ENCODE results near the gene USP32. TPM values are rescaled to one million over a fixed set of nuclear protein-coding genes. Genes with fewer than 3 reads are reported as not detected.

Gene USP32
- polyA plus RNA-seq, 3 donors: 10.1 to 26.6 (median 16.6) TPM

DNA sequence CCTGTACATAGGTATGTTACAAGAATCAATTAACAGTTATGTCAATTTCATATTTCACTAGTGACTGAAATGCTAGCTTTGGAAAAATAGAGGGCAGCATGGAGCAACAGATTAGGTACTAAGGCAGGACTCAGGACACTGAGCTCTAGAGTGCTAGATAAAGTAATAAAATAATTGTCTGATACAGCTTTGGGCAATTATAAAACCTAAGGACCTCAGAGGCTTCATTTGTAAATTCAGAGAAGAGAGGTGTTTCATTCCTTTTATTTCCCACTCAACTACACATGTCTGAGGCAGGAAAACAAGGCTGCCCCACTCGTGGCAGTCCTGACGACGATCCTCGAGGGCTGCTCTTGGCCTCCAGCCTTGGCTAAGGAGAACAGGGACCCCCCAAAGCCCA lies 160.7 kb downstream of the USP32 start:
- Histone ChIP-seq H4K20me1 (ENCODE audit: insufficient read depth, low read length) (peaks cover 2% of the 10 kb centered on the region), H3K36me3 (replicated peaks in 1 of 2; ENCODE audit: control insufficient read depth in 1 of 2, insufficient read depth in 2 of 2, low read length in 2 of 2) (peaks cover 31 to 86% of the 10 kb centered on the region in 2 donors), H3K4me2 (replicated peaks; ENCODE audit: extremely low read depth, low read length, poor library complexity, severe bottlenecking) (no peak overlapping the region), H3K9me3 (replicated peaks in 1 of 2; ENCODE audit: control insufficient read depth in 1 of 2, insufficient read depth in 1 of 2, low read length in 2 of 2) (no peaks in the 10 kb centered on the region), H3K27ac (ENCODE audit: low read depth in 1 of 2, low read length in 2 of 2) (no peak overlapping the region), H3K79me2 (ENCODE audit: insufficient read depth, low read length) (no peaks in the 10 kb centered on the region), H3K9ac (ENCODE audit: insufficient read depth, low read length, poor library complexity, severe bottlenecking) (no peak overlapping the region), H3K4me3 (replicated peaks in 1 of 3; ENCODE audit: low read depth in 2 of 3, low read length in 3 of 3) (no peak overlapping the region), H2AFZ (ENCODE audit: insufficient read depth, low read depth, low read length, poor library complexity, severe bottlenecking) (no peak overlapping the region), H3K27me3 (ENCODE audit: control insufficient read depth in 2 of 2, insufficient read depth in 2 of 2, low read length in 2 of 2) (no peaks in the 10 kb centered on the region), H3K4me1 (ENCODE audit: control insufficient read depth in 1 of 2, insufficient read depth in 2 of 2, low read length in 2 of 2) (no peaks in the 10 kb centered on the region)
- DNase-seq: no peak
- TF ChIP-seq, protein P1, sequence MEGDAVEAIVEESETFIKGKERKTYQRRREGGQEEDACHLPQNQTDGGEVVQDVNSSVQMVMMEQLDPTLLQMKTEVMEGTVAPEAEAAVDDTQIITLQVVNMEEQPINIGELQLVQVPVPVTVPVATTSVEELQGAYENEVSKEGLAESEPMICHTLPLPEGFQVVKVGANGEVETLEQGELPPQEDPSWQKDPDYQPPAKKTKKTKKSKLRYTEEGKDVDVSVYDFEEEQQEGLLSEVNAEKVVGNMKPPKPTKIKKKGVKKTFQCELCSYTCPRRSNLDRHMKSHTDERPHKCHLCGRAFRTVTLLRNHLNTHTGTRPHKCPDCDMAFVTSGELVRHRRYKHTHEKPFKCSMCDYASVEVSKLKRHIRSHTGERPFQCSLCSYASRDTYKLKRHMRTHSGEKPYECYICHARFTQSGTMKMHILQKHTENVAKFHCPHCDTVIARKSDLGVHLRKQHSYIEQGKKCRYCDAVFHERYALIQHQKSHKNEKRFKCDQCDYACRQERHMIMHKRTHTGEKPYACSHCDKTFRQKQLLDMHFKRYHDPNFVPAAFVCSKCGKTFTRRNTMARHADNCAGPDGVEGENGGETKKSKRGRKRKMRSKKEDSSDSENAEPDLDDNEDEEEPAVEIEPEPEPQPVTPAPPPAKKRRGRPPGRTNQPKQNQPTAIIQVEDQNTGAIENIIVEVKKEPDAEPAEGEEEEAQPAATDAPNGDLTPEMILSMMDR (IDR thresholded peaks at IDR 0.05): no peak
- H3K4me3 Mint-ChIP-seq: no peak overlapping the region
- H3K4me1 Mint-ChIP-seq: no peaks in the 10 kb centered on the region
- peak overlapping the region in 2 of 7 donors; percentile 32 to 74 for H3K27ac Mint-ChIP-seq
- intact Hi-C loops (cut with micrococcal nuclease): no loop called here
- peaks cover 33 to 52% of the 10 kb centered on the region in 2 donors for H3K36me3 Mint-ChIP-seq
- 96% methylated on average over 4 of the region's 4 CpGs for WGBS (ENCODE audit: insufficient coverage)
- peaks cover 0 to 2% (median 0%) of the 10 kb centered on the region in 3 donors for H3K27me3 Mint-ChIP-seq (ENCODE audit: low read depth in 3 of 3)
- H3K9me3 Mint-ChIP-seq: no peaks in the 10 kb centered on the region

DNA sequence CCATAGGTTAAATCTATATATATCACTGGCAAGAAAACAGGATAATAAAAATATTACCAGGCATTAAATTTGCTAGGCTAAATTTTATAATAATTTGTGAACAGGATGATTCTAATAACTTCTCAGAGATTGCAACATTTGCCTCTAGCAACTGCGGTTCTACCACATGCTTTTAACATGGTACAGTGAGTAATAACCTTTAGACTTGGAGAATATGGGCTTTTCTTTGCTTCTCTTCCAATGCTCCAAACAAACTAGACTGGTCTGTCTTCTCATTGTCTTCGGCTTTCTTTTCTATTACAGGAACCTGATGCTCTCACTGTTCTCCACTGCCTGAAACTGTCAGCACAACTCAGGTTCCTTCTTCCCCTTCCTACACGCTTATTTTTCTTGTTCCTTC lies 161.6 kb downstream of the USP32 start:
- H3K9me3 ChIP-seq (replicated peaks in 1 of 2; ENCODE audit: control insufficient read depth in 1 of 2, insufficient read depth in 1 of 2, low read length in 2 of 2): no peaks in the 10 kb centered on the region
- no peak overlapping the region for H3K4me3 ChIP-seq (replicated peaks in 1 of 3; ENCODE audit: low read depth in 2 of 3, low read length in 3 of 3)
- TF ChIP-seq, protein P1 (IDR thresholded peaks at IDR 0.05): no peak
- no peaks in the 10 kb centered on the region for H3K4me1 Mint-ChIP-seq
- H3K27ac ChIP-seq (ENCODE audit: low read depth in 1 of 2, low read length in 2 of 2): no peak overlapping the region
- peaks cover 30 to 51% of the 10 kb centered on the region in 2 donors for H3K36me3 Mint-ChIP-seq
- no peak overlapping the region for H3K4me2 ChIP-seq (replicated peaks; ENCODE audit: extremely low read depth, low read length, poor library complexity, severe bottlenecking)
- H3K9ac ChIP-seq (ENCODE audit: insufficient read depth, low read length, poor library complexity, severe bottlenecking): no peak overlapping the region
- H2AFZ ChIP-seq (ENCODE audit: insufficient read depth, low read depth, low read length, poor library complexity, severe bottlenecking): no peak overlapping the region
- H3K27me3 ChIP-seq (ENCODE audit: control insufficient read depth in 2 of 2, insufficient read depth in 2 of 2, low read length in 2 of 2): no peaks in the 10 kb centered on the region
- no peak overlapping the region for H3K4me3 Mint-ChIP-seq
- H3K36me3 ChIP-seq (replicated peaks in 1 of 2; ENCODE audit: control insufficient read depth in 1 of 2, insufficient read depth in 2 of 2, low read length in 2 of 2): peaks cover 31 to 86% of the 10 kb centered on the region in 2 donors
- H3K9me3 Mint-ChIP-seq: no peaks in the 10 kb centered on the region
- DNase-seq: no peak
- H3K27me3 Mint-ChIP-seq (ENCODE audit: low read depth in 3 of 3): peaks cover 0 to 2% (median 0%) of the 10 kb centered on the region in 3 donors
- intact Hi-C loops (cut with micrococcal nuclease): no loop called here
- peaks cover 2% of the 10 kb centered on the region for H4K20me1 ChIP-seq (ENCODE audit: insufficient read depth, low read length)
- whole genome bisulfite sequencing (ENCODE audit: insufficient coverage): 100% methylated on average over 1 of the region's 3 CpGs
- no peaks in the 10 kb centered on the region for H3K4me1 ChIP-seq (ENCODE audit: control insufficient read depth in 1 of 2, insufficient read depth in 2 of 2, low read length in 2 of 2)
- H3K79me2 ChIP-seq (ENCODE audit: insufficient read depth, low read length): no peaks in the 10 kb centered on the region
- peak overlapping the region in 1 of 7 donors; percentile 55 for H3K27ac Mint-ChIP-seq

Measured in CD14-positive monocyte (primary cell).